DMS153 treated with DMSO at 0.1 percent for 48 hours (cell line): Measurements from ENCODE around the gene ZNF213.
A peak's percentile ranks its signal among the peaks of the same experiment; 100 is the strongest.
"Not testable (repeated sequence)": the region's sequence is repeated elsewhere in the genome, so short reads cannot be mapped to it uniquely, and the experiment has no call there.

Experiments used
- DNase-seq: peaks from one replicate; lab custom pipeline; 2025; ENCODE audit not compliant: unreplicated experiment; lab: John Stamatoyannopoulos, UW

The ZNF213 gene

GRCh38 chr16:3129137-3130131 lies 5.4 kb upstream of the ZNF213 start:
- DNase-seq, result peak; percentile 80

- no peak for DNase-seq
Observed at GRCh38 chr16:3131755-3132377, 3.0 kb upstream of the ZNF213 start.

- DNase-seq, result no peak
Observed at GRCh38 chr16:3133844-3134243, 985 bp upstream of the ZNF213 start.

GRCh38 chr16:3135126-3135715 lies 392 bp downstream of the ZNF213 start:
- DNase-seq, result no peak

GRCh38 chr16:3137267-3137666 lies 2.4 kb downstream of the ZNF213 start:
- no peak for DNase-seq

GRCh38 chr16:3138342-3138741 lies 3.5 kb downstream of the ZNF213 start:
- no peak for DNase-seq

GRCh38 chr16:3138823-3139426 lies 4.1 kb downstream of the ZNF213 start:
- no peak for DNase-seq

GRCh38 chr16:3139561-3139960 lies 4.7 kb downstream of the ZNF213 start:
- not testable (repeated sequence) for DNase-seq

- no peak for DNase-seq
Observed at GRCh38 chr16:3140603-3141427, 6.0 kb downstream of the ZNF213 start.

GRCh38 chr16:3141781-3142311 lies 7.0 kb downstream of the ZNF213 start:
- no peak for DNase-seq

GRCh38 chr16:3142327-3142726 lies 7.5 kb downstream of the ZNF213 start:
- DNase-seq, result no peak

- no peak for DNase-seq
Observed at GRCh38 chr16:3142770-3143169, 7.9 kb downstream of the ZNF213 start.

- DNase-seq, result no peak
Observed at GRCh38 chr16:3143189-3143588, 8.4 kb downstream of the ZNF213 start.

- DNase-seq, result no peak
Observed at GRCh38 chr16:3143598-3144320, 8.9 kb downstream of the ZNF213 start.

- no peak for DNase-seq
Observed at GRCh38 chr16:3144321-3144983, 9.6 kb downstream of the ZNF213 start.

- DNase-seq, result no peak
Observed at GRCh38 chr16:3145151-3145550, 10.3 kb downstream of the ZNF213 start.

- DNase-seq, result no peak
Observed at GRCh38 chr16:3145660-3146059, 10.8 kb downstream of the ZNF213 start.

GRCh38 chr16:3147046-3147756 lies 12.4 kb downstream of the ZNF213 start:
- no peak for DNase-seq

- no peak for DNase-seq
Observed at GRCh38 chr16:3147757-3148104, 12.9 kb downstream of the ZNF213 start.
